KOPT-K1 (cell line): ENCODE results near the gene SERINC3.

Experiments used
- H3K27ac ChIP-seq: fragments of 200-600 bp; sonication (generic); 2 replicates; pipeline ENCODE4 v1.5.1; 2016; ENCODE audit warnings: antibody characterized with exemption, mild to moderate bottlenecking, low read depth, low read length; ENCODE audit not compliant: poor library complexity, severe bottlenecking
- H3K36me3 ChIP-seq: fragments of 200-600 bp; sonication (generic); 2 replicates; pipeline ENCODE4 v1.5.1; 2017; ENCODE audit warnings: antibody characterized with exemption, mild to moderate bottlenecking, low read length, moderate library complexity; ENCODE audit not compliant: insufficient read depth
- H3K9me3 ChIP-seq: fragments of 200-600 bp; sonication (generic); 2 replicates; pipeline ENCODE4 v1.5.1; 2017; ENCODE audit warnings: antibody characterized with exemption, low read length, mild to moderate bottlenecking; ENCODE audit not compliant: insufficient read depth, poor library complexity, severe bottlenecking

Gene SERINC3

DNA sequence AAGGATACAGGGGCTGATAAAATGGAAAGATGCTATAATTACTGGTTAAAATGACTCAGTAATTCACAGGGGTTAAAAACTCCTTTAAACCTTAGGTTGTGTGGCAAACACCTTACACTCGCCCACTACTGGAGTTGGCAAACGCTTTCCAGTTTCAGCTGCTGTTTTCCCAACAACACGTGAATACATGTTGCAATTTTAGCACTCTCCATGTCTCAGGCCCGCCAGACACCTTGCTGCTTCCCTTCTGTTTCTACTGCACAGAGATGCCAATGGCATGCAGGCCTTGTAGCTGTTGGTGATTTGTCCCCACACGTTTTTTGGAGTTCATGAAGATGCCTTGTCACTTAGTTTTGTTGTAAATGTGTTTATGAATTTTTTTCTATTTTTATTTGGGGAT, 51.5 kb downstream of the SERINC3 start:
- Histone ChIP-seq H3K36me3 (no peaks in the 10 kb centered on the region), H3K27ac (no peak overlapping the region), H3K9me3 (no peaks in the 10 kb centered on the region)

DNA sequence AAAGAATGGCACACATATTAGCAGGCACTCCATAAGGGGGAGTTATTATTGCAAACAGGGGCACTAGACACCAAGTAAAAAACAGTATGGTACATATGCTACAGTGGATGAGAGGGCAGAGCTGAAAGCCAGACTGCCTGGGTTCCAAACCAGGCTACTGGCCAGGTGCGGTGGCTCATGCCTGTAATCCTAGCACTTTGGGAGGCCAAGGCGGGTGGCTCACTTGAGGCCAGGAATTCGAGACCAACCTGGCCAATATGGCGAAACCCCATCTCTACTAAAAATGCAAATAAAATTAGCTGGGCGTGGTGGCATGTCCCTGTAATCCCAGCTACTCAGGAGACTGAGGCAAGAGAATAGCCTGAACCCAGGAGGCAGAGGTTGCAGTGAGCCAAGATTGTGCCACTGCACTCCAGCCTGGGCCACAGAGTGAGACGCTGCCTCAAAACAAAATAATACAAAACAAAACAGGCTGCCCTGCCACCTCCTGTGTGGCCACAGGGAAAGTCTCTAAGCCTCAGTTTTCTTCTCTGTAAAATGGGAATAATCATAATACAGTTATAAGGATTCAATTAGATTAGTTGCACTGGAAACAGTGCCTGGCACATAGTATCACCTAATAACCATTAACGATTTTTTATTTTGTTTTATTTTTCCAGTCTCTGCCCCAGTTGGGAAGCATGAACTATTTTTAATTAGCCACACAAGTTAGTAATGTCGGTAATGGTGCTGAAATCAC, 53.7 kb downstream of the SERINC3 start:
- Histone ChIP-seq H3K27ac (no peak overlapping the region), H3K9me3 (no peaks in the 10 kb centered on the region), H3K36me3 (no peaks in the 10 kb centered on the region)

DNA sequence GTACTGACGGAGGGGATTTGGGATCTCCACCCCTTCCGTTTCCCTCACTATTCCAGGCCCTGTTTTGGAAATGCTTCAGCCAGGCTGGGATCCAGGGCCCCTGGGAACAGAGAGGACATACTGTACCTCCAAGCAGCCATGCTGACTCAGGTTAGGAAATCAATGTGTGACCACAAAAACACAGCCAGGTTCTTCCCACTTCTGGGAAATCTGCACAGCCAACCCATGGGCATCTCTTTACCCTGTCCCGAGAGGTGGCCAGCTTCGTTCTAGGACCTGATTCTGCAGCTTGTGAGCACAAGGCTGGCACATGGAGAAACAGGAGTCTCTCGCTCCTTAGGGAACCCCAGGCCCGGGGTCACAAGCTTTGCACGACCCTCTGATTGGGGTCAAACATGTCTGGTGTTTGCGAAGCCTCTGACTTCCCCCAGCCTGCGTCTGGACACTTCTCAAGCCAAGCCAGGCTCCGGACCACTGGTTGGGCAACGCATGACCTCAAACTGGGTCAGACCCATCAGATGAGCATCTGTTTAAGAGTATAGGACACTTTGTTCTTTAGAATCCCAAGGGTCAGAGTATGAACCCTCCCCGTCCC, 54.5 kb downstream of the SERINC3 start:
- Histone ChIP-seq H3K27ac (no peak overlapping the region), H3K36me3 (no peaks in the 10 kb centered on the region), H3K9me3 (no peaks in the 10 kb centered on the region)

DNA sequence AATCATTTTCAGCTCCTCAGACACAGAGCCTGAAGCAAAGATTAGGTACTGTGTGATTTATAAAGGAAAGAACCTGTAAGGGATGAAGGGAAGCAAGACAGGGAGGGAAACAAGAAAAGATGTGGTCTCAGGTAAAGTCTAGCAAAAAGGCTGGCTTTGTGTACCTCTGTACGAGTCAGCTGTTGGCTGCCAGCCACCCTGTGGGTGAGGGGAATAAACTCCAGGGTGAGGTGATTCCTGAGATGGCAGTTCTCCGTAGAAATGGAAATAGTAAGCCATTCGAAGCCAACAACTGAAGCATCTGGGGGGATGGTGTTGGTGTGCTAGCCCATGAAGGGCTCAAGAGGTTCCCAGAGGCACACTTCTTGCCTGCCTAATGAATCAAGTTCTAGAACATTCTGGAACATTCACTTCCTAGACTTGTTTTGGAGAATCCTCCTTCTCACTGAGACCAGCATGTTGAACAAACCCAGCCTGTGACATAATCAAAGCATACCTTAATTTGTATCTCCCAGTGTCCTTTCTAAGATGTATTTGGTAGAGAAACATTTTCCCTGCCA, 56.8 kb downstream of the SERINC3 start:
- Histone ChIP-seq H3K36me3 (no peaks in the 10 kb centered on the region), H3K27ac (no peak overlapping the region), H3K9me3 (no peaks in the 10 kb centered on the region)

DNA sequence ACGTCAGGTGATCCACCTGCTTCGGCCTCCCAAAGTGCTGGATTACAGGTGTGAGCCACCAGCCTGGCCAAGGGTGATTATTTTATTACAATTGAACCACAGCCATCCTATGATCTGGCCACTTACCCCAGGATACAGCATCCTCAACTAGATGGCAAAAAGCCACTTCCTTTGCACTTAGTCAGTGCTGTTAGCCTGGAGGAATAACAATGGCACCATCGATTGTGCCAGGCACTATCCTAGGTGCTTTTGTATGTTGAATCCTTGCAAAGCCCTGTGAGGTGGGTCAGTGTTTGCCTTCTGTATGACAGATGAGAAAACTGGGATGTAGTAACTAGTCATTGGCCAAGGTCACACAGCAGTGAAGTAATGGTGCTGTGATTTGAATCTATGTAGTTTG, 57.4 kb downstream of the SERINC3 start:
- Histone ChIP-seq H3K27ac (no peak overlapping the region), H3K9me3 (no peaks in the 10 kb centered on the region), H3K36me3 (no peaks in the 10 kb centered on the region)

DNA sequence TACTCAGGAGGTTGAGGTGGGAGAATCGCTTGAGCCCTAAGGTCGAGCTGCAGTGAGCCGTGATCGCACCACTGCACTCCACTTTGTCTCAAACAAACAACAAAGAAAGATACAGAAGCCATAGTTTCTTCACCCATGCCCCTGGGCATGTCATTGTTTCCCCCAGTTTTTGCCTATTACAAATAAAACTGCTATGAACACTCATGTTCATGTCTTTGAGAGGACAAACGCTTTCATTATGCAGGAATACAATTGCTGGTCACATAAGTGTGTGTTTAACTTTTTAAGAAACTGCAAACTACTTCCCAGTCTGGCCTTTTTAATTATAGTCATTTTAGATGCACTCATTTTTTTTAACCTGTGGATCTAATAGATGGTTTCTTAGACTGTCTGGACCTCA, 58.4 kb downstream of the SERINC3 start:
- Histone ChIP-seq H3K27ac (no peak overlapping the region), H3K9me3 (no peaks in the 10 kb centered on the region), H3K36me3 (no peaks in the 10 kb centered on the region)

DNA sequence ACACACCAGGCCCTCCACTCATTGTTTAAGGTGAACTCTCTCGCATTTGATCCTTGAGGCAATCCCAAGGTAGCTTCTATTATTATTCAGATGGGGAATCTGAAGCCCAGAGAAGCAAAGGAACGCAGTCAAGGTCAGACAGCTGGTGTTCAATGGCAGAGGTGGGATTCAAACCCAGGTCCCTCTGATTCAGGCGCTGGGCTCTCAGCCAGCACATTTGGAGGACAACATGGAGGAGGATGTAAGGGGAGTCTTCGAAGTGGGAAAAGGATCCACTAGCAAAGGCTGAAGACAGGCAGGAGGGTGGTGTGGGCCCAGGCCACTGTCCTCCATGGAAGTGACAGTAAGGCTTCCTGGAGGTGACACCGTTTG, 60.1 kb downstream of the SERINC3 start:
- no peaks in the 10 kb centered on the region for H3K36me3 ChIP-seq
- H3K9me3 ChIP-seq: no peaks in the 10 kb centered on the region
- H3K27ac ChIP-seq: no peak overlapping the region

DNA sequence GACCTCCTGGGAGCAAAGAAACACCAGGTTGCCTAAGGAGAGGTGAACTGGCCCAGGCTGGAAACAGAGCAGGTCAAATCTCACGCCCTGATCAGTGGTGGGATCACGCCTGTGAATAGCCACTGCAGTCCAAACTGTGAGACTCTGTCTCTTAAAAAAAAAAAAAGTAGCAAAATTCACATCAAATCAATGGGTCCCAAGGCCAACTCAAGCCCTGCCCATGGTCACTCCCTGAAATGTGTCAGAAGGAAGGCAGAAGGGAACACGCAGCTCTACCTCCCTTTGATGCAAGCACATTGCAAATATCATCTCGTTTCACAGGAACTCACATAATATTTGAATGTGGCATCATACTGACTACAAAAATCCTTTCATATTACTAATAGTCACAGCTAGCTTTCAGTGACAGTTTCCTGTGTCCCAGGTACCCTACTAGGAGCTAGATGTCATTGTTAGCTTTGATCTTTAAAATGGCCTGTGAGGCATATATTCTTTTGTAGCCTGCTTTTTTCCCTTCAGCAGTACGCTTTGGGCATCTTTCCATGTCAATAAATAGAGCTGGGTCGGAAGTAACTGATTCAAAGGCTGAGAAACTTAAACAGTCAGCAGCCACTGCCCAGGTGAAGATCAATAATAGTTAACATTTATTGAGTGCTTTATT, 60.6 kb downstream of the SERINC3 start:
- H3K36me3 ChIP-seq: no peaks in the 10 kb centered on the region
- no peak overlapping the region for H3K27ac ChIP-seq
- H3K9me3 ChIP-seq: no peaks in the 10 kb centered on the region

DNA sequence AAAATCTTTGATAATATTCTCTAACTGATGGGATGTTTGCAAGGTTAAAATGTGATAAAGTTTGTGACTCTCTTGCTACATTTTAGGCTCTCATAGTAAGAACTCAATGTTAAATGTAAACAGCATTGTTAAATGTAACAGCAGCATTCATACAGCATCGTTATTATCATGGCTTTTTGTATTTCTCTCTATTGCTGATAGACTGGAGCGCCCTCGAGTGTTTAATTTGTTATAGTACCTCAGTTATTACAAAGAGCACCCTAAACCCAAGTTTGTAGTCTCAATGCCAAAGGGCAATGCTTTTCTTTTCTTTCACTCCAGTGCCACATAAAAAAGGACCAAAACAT, 61.1 kb downstream of the SERINC3 start:
- Histone ChIP-seq H3K36me3 (no peaks in the 10 kb centered on the region), H3K9me3 (no peaks in the 10 kb centered on the region), H3K27ac (no peak overlapping the region)

DNA sequence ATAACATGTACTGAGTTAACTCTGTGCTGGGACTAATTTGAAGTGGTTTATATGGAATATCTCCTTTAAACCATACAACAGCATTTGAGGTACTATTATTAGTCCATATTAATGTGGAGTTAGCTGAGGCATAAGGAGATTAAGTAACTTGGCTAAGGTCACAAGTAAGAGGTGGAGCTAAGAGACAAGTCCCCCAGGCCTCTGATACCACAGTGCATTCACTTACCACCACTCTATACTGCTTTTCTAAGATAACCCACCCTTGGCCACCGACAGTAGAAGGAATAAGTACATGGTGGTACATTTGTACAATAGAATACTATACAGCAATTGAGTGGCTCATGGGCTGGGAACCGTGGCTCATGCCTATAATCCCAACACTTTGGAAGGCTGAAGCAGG, 62.6 kb downstream of the SERINC3 start:
- Histone ChIP-seq H3K9me3 (no peaks in the 10 kb centered on the region), H3K27ac (no peak overlapping the region), H3K36me3 (no peaks in the 10 kb centered on the region)

DNA sequence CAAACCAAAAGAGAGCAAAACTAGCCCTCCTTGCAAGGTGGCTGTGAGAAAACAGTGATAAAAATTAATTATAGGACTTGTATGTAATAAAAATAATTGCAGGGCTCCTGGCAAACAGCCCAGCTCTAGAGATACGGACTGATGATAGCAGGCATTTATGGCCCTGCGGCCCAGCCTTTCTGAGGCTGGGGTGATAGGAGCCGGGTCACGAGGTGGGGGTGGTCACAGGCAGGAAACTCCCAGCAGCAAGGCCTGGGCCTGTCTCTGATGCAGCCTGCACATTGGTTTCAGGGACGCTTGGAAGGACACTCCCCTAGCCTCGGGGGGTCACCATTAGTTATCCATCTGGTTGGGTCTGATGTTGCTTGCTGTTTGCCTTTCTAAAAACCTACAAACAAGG, 64.9 kb downstream of the SERINC3 start:
- no peak overlapping the region for H3K27ac ChIP-seq
- H3K9me3 ChIP-seq: no peaks in the 10 kb centered on the region
- no peaks in the 10 kb centered on the region for H3K36me3 ChIP-seq

DNA sequence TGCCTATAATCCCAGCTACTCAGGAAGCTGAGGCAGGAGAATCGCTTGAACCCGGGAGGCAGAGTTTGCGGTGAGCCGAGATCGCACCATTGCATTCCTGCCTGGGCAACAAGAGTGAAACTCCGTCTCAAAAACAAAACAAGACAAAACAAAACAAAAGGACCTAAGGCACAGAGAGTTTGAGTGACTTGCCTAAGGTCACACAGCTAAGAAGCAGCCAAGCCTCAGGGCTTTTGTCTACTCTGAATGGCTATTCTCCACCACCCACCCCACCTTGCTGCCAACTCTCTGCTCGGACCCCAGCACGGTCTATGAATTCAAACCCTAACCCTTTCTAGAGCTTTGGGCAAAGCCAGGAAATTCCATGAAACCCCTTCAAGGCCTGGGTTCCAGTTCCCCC, 65.3 kb downstream of the SERINC3 start:
- no peaks in the 10 kb centered on the region for H3K9me3 ChIP-seq
- no peak overlapping the region for H3K27ac ChIP-seq
- no peaks in the 10 kb centered on the region for H3K36me3 ChIP-seq

DNA sequence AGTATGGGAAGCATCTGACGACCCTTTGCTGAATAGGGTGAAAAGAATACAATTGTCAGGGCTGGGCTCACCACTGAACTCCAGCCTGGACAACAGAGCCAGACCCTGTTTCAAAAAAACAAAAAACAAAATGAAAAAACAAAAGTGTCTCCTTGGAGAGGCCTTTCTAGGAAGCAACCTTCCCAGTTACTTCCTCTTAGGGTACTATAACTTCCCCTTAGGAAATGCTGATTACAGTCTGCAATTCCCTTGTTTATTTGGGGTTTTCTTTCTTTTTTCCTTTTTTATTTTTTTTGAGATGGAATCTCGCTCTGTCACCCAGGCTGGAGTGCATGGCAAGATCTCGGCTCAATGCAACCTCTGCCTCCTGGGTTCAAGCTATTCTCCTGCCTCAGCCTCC, 66.7 kb downstream of the SERINC3 start:
- no peaks in the 10 kb centered on the region for H3K36me3 ChIP-seq
- H3K27ac ChIP-seq: no peak overlapping the region
- no peaks in the 10 kb centered on the region for H3K9me3 ChIP-seq

DNA sequence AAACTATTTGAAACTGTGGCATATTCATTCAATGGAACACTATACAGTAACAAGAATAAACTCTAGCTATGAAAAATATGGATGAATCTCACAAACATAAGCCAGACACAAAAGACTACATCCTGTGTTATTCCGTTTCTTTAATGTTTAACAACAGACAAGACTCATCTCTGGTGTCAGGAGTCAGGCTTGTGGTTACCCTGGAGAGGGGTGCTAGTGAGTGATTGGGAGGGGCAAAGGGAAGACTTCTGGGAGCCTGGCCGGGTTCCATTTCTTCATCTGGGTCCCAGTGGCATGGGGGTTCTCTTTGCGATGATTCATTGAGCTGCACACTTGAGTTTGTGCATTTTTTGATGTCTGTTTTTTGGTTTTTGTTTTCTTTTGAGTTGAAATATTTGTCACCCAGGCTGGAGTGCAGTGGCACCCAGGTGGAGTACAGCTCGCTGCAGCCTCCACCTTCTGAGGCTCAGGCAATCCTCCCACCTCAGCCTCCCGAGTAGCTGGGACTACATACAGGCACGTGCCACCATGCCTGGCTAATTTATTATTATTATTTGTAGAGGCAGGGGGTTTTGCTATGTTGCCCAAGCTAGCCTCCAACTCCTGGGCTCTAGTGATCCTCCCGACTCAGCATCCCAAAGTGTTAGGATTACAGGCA, 67.4 kb downstream of the SERINC3 start:
- Histone ChIP-seq H3K36me3 (no peaks in the 10 kb centered on the region), H3K9me3 (no peaks in the 10 kb centered on the region), H3K27ac (no peak overlapping the region)

DNA sequence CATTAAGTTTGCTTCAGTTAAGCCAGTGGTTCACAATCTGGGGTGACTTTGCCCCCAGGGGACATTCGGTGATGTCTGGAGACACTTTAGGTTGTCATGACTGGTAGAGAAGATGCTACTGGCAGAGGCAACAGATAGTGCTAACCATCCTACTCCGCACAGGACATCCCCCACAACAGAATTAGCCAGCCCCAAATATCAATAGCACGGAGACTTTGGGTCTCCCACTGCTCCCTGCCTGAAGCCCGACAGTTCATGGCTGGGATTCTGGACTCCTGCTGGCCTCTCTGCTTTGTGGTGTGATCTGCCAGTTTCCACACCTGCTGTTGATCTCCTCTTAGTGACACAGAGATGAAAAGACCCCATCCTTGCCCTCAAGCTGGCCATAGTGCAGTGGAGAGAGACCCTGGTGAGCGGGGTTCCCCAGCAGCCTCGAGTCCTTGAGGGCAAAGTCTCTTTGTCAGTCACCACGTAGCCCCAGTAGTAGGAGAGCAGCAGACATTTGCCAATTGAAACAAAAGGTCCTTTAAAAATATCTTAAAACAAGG, 70.9 kb downstream of the SERINC3 start:
- Histone ChIP-seq H3K36me3 (no peaks in the 10 kb centered on the region), H3K27ac (no peak overlapping the region), H3K9me3 (no peaks in the 10 kb centered on the region)
